HG02840 (cell line): Measurements from ENCODE around the gene IPCEF1.

Experiments used
- ATAC-seq: cut with Tn5 transposase; IDR thresholded peaks from one replicate; pipeline ENCODE4 v1.9.1; 2021; ENCODE audit warnings: mild to moderate bottlenecking, moderate library complexity, moderate number of reproducible peaks; ENCODE audit not compliant: unreplicated experiment, low FRiP score

The IPCEF1 gene

GRCh38 chr6:154373971-154374370 lies 17.4 kb upstream of the IPCEF1 start:
- no peak for ATAC-seq

- no peak for ATAC-seq
Observed at GRCh38 chr6:154371281-154371680, 14.7 kb upstream of the IPCEF1 start.

- no peak for ATAC-seq
Observed at GRCh38 chr6:154370545-154370944, 13.9 kb upstream of the IPCEF1 start.

- ATAC-seq, result no peak
Observed at GRCh38 chr6:154367839-154368695, 11.5 kb upstream of the IPCEF1 start.

GRCh38 chr6:154367336-154367735 lies 10.7 kb upstream of the IPCEF1 start:
- ATAC-seq, result no peak

- ATAC-seq, result no peak
Observed at GRCh38 chr6:154363821-154364220, 7.2 kb upstream of the IPCEF1 start.

GRCh38 chr6:154361476-154361875 lies 4.9 kb upstream of the IPCEF1 start:
- ATAC-seq, result no peak

GRCh38 chr6:154360476-154360875 lies 3.9 kb upstream of the IPCEF1 start:
- no peak for ATAC-seq

- no peak for ATAC-seq
Observed at GRCh38 chr6:154359679-154360078, 3.1 kb upstream of the IPCEF1 start.

GRCh38 chr6:154359161-154359574 lies 2.6 kb upstream of the IPCEF1 start:
- ATAC-seq, result no peak

GRCh38 chr6:154358019-154358545 lies 1.5 kb upstream of the IPCEF1 start:
- ATAC-seq, result no peak

GRCh38 chr6:154356113-154356512 lies 490 bp downstream of the IPCEF1 start:
- no peak for ATAC-seq

- no peak for ATAC-seq
Observed at GRCh38 chr6:154354265-154354777, 2.3 kb downstream of the IPCEF1 start.

GRCh38 chr6:154353626-154354025 lies 3.0 kb downstream of the IPCEF1 start:
- no peak for ATAC-seq

- ATAC-seq, result peak; percentile 73
Observed at GRCh38 chr6:154352898-154353585, 3.6 kb downstream of the IPCEF1 start.

GRCh38 chr6:154350293-154350692 lies 6.3 kb downstream of the IPCEF1 start:
- no peak for ATAC-seq

- no peak for ATAC-seq
Observed at GRCh38 chr6:154347981-154348380, 8.6 kb downstream of the IPCEF1 start.

GRCh38 chr6:154345811-154346210 lies 10.8 kb downstream of the IPCEF1 start:
- no peak for ATAC-seq

GRCh38 chr6:154343473-154344308 lies 12.9 kb downstream of the IPCEF1 start:
- no peak for ATAC-seq

GRCh38 chr6:154341871-154342270 lies 14.7 kb downstream of the IPCEF1 start:
- ATAC-seq, result no peak
